NCI-H2029 treated with DMSO at 0.1 percent for 48 hours (cell line): ENCODE results near the gene CISD2.
"Not testable (repeated sequence)": the region's sequence is repeated elsewhere in the genome, so short reads cannot be mapped to it uniquely, and the experiment has no call there.

Experiments used
- DNase-seq: peaks from one replicate; lab custom pipeline; 2025; lab: John Stamatoyannopoulos, UW

The CISD2 gene

GRCh38 chr4:102868781-102869568 lies at the start of gene CISD2:
Gene CISD2 (plus strand): TSS chr4:102868992. CDS start chr4:102869085, 93 bp downstream.
- peak; percentile 86 for DNase-seq

GRCh38 chr4:102819100-102819499 lies 49.7 kb upstream of the CISD2 start:
- not testable (repeated sequence) for DNase-seq

- no peak for DNase-seq
Measured at GRCh38 chr4:102819588-102820365, 49.0 kb upstream of the CISD2 start.

- DNase-seq: no peak
Measured at GRCh38 chr4:102823464-102823863, 45.3 kb upstream of the CISD2 start.

GRCh38 chr4:102823897-102824296 lies 44.9 kb upstream of the CISD2 start:
- no peak for DNase-seq

GRCh38 chr4:102824398-102824797 lies 44.4 kb upstream of the CISD2 start:
- peak; percentile 39 for DNase-seq

GRCh38 chr4:102825261-102826091 lies 43.3 kb upstream of the CISD2 start:
- DNase-seq: peak; percentile 36

GRCh38 chr4:102826105-102826889 lies 42.5 kb upstream of the CISD2 start:
- peak; percentile 9 for DNase-seq

GRCh38 chr4:102826890-102827673 lies 41.7 kb upstream of the CISD2 start, which contains the start of gene UBE2D3:
Gene UBE2D3 (minus strand): TSS chr4:102827551. CDS start chr4:102826508, 1,043 bp downstream.
- DNase-seq: peak; percentile 92

- DNase-seq: peak; percentile 99
Measured at GRCh38 chr4:102827674-102828496, 40.9 kb upstream of the CISD2 start.

GRCh38 chr4:102828497-102828808 lies 40.3 kb upstream of the CISD2 start:
- no peak for DNase-seq

GRCh38 chr4:102829803-102830202 lies 39.0 kb upstream of the CISD2 start:
- no peak for DNase-seq

- DNase-seq: no peak
Measured at GRCh38 chr4:102832105-102832504, 36.7 kb upstream of the CISD2 start.

GRCh38 chr4:102832667-102833066 lies 36.1 kb upstream of the CISD2 start:
- no peak for DNase-seq

GRCh38 chr4:102836596-102836995 lies 32.2 kb upstream of the CISD2 start:
- no peak for DNase-seq

- DNase-seq: no peak
Measured at GRCh38 chr4:102842367-102842766, 26.4 kb upstream of the CISD2 start.

GRCh38 chr4:102843273-102843672 lies 25.5 kb upstream of the CISD2 start:
- DNase-seq: no peak

GRCh38 chr4:102843938-102844337 lies 24.9 kb upstream of the CISD2 start:
- no peak for DNase-seq

- DNase-seq: no peak
Measured at GRCh38 chr4:102847687-102848086, 21.1 kb upstream of the CISD2 start.

- DNase-seq: no peak
Measured at GRCh38 chr4:102849579-102850104, 19.1 kb upstream of the CISD2 start.
